Sigmoid colon (tissue), 3 donors: Measurements from ENCODE around the gene RPAP2.

Source experiments
- CTCF ChIP-seq, 4 experiments: fragments of 450-650 bp in 3 of 4; fragments of 200-600 bp in 1 of 4; IDR thresholded peaks; one replicate each; pipeline ENCODE4 v1.5.1; 2016 to 2019; ENCODE audit warnings: antibody characterized with exemption in 4 of 4, mild to moderate bottlenecking in 3 of 4, moderate library complexity in 2 of 4
- POLR2A ChIP-seq, 2 donors: fragments of 450-650 bp; IDR thresholded peaks; one replicate each; pipeline ENCODE4 v1.6.1; 2016; ENCODE audit warnings: antibody characterized with exemption in 2 of 2, mild to moderate bottlenecking in 2 of 2, moderate library complexity in 2 of 2

- no peak for TF ChIP-seq CTCF (IDR thresholded peaks at IDR 0.05)
- no peak for TF ChIP-seq POLR2A (IDR thresholded peaks at IDR 0.05)
Measured at GRCh38 chr1:92346866-92347640, 48.2 kb downstream of the RPAP2 start.
